DMS79 treated with DMSO at 0.1 percent for 48 hours (cell line): ENCODE measurements around the gene RAPGEF1.

Experiments used
- DNase-seq: peaks from one replicate; lab custom pipeline; 2025; lab: John Stamatoyannopoulos, UW

RAPGEF1 gene

GRCh38 chr9:131623655-131624330, 116.1 kb downstream of the RAPGEF1 start:
- no peak for DNase-seq

GRCh38 chr9:131622523-131622922, 117.4 kb downstream of the RAPGEF1 start:
- DNase-seq: no peak

GRCh38 chr9:131621551-131622358, 118.1 kb downstream of the RAPGEF1 start:
- no peak for DNase-seq

DNA sequence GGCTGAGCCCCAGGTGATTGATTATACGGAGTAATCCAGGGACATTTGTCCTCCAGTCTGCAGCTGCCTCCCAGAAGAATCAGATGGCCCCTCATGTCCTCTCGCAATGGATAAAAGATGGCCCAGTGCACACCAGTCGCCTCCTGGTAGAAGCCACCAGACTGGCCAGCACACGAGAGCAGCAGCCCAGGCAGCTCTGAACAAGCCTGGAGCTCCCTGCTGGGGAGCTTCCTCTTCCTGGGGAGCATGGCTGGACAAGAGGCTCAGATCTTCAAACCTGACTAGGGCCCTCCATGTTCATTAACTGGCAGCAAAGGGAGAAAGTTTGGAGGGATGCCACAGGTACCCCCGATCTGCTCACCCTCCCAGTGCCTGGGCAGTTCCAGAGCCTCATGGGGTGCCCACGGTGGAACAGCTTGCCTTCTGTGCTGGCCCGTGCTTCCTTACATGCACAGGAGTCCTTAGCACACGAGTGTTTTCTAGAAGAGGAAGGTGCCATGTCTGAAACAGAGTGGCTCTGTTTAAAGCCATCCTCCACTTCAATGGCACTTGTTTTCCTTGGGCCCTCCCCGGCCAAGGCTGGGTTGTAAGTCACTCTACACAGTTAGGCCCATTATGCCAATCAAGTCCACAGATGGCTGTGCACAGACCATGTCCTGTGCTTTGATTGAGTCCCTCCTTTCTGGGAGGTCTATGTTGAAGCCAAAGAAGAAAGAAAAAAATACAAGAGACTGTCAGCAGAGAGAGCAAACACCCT, 118.9 kb downstream of the RAPGEF1 start:
- no peak for DNase-seq

DNA sequence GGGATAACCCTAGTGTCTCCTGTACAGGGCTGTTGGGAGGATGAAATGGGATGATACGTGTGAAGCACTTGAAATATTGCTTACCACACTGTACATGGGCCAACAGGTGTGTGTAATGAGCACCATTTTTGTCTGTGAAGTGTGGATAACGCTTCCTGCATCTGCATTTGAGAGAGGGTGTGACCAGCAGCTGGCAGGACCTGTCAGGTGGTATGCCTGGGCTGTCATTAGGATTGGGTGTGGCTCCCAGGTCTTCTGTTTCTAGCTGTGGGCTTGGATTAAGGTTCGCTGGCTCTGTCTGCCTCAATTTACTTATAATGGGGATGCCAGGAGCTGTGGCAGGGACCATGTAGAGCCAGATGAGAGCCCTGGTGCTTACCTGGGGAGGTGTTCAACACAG, 120.2 kb downstream of the RAPGEF1 start:
- no peak for DNase-seq

DNA sequence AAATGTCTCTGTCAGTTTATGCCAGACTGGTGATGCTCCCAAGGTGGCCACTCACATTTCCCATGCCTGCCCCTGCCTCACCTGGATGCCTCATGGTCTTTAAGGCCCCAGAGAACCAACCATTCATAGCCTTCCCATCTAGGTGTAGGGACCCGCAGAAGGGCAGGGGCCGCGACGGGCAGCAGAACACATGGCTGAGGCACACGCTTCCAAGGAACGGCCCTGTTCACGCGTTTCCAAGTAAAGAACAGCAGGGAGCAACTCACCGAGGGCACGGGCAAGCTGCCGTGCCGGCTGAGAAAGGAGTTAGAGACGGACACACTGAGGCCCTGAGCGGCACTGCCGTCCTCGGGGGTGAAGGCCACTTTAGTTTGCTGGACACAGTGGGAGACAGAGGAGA, 121.1 kb downstream of the RAPGEF1 start:
- no peak for DNase-seq

GRCh38 chr9:131618071-131618479, 121.8 kb downstream of the RAPGEF1 start:
- DNase-seq: peak; percentile 15

DNA sequence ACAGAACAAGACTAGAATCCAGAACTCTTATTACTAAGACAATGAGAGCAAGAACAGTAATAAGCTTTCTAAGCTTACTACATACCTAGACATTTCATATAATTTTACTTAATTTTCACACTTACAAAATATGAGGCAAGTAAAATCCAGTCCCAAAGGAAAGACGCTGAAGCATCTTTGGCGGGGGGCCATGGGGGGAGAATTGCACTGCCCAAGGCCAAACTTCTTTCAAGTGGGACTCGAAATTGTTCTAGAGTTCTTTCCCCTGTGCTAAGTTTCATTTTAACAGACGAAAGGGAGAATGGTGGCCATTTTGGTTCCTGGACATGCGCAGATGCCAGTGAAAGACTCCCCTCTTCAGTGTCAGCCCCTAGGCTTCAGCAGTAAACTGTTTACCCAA, 122.3 kb downstream of the RAPGEF1 start:
- DNase-seq: no peak

- no peak for DNase-seq
Measured at GRCh38 chr9:131616983-131617604, 122.8 kb downstream of the RAPGEF1 start.

GRCh38 chr9:131614340-131614915, 125.4 kb downstream of the RAPGEF1 start:
- no peak for DNase-seq

DNA sequence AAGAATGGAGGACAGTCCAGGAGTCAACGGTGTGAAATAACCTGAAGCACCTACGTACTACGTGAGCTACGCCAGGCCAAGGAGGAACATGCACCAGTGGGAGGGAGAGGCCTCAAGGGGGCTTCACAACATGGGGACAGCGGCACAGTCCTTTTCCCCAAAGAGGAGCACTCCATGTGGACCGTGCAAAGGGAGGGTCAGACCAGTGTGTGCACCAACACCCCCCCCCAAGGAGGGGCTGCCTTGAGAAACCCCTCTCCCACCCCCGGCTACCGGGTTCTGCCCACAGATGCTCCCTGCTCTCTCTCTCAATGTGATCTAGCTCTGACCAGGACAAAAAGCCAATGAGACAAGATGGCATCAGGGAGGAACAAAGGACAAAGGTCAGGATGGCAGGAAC, 126.0 kb downstream of the RAPGEF1 start:
- DNase-seq: no peak

- no peak for DNase-seq
Measured at GRCh38 chr9:131612851-131613250, 127.0 kb downstream of the RAPGEF1 start.

DNA sequence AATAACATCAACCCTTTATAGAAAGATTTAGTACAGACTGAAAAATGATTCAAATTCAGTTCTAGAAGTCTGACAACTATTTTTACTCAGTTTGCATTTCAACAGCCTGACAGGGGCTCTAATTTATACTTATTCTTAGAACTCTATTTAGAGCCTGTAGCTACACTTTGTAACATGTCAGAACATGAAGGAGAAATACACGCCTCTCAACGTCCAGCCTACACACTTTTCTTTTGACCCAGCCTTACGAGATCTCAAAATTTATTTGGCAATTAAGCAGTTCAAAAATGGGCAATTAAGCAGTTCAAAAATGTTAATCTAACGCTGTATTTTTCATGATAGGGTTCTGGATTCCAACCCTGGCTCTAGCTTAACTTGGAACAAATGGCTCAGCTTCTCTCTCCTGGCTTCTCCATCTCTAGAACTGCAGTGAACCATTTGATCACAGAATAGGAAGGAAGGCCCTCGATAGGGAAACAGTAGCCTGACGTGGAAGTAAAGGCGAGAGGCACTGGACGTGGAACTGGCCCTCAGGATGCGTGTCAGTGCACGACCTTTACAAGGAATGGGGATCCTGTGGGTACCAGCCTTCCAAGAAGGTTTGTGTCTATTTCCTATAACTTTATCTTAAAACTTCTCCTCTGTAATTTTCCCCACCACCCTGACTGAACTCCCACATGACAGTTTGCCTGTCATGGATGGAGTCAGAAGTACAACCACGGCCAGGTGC, 128.1 kb downstream of the RAPGEF1 start:
- DNase-seq: no peak

- no peak for DNase-seq
Measured at GRCh38 chr9:131610231-131610761, 129.6 kb downstream of the RAPGEF1 start.

DNA sequence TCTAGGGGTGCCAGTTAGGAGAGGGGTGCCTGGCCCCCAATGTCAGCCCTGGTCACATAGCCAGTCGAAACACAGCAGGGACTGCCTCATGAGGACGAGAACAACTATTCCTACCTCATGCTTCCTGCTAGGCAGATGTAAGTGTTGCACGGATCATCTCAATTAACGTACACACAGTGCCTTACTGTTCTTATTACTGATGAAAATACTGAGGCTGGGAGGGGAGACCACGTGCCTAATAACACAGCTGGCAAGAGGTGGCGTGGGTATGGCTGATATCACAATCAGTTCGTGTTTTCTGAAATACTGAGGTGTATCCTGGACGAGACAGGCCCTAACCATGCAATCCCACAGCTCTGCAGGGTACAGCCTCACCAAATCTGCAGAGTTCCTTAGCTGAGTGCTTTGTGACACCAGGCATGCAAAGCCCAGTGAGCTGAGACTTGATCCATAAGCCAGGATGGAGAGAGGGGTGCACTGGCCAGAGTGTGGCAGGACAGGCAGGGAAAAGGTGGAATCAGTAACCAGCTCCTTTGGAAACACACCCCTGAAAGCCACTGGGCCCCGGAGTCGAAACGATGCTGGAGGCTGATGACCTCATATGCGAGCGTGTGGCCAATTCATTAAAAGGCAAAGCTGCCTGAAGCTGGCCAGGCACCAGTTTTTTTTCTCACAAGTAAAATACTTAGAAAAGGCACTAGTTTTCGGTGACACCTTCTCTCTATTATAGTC, 130.6 kb downstream of the RAPGEF1 start:
- DNase-seq: no peak

DNA sequence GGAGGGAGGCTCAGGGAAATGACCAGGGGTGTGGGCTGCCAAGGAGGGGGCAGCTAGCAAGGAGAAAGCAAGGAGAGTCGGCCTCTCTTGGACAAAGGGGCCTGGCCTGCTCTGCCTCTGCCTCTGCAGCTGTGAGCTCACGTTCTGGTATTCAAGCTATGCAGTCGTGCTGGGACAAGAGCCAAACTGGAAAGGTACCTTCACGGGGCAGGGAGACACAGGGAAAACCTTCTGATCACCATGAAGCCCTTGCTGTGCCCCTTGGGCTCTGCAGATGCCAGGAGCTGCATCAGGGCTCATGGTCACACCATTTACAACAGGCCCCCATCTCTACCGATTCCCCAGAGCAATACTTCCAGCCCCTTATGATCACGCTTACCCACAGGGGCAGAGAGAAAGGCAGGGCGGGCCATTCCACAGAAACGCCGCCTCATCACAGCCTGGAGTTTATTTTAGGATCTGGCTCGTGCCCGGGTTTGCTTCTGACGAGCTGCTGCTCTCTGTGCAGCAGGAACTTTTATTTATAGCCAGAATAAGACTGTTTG, 131.3 kb downstream of the RAPGEF1 start:
- no peak for DNase-seq

- DNase-seq: no peak
Measured at GRCh38 chr9:131607591-131607990, 132.3 kb downstream of the RAPGEF1 start.

GRCh38 chr9:131606896-131607567, 132.8 kb downstream of the RAPGEF1 start:
- no peak for DNase-seq
